B cell (primary cell): ENCODE results near the gene RNGTT. TPM values are rescaled to one million over a fixed set of nuclear protein-coding genes. Genes with fewer than 3 reads are reported as not detected.

Experiments used
- ATAC-seq: fragments of 200-7000 bp; cut with Tn5 transposase; one replicate; pipeline ENCODE4 v1.10.0; 2021; ENCODE audit warnings: low read depth, mild to moderate bottlenecking, moderate number of reproducible peaks, moderate library complexity
- CTCF ChIA-PET: fragments of 350-600 bp; sonication (Branson Sonifier 250); formaldehyde crosslinking; loops from one replicate; lab custom pipeline; 2021; ENCODE audit warnings: antibody characterized with exemption, inconsistent platforms; lab: Charles Lee
- POLR2A ChIA-PET: fragments of 350-600 bp; sonication (Branson Sonifier 250); formaldehyde crosslinking; loops from one replicate; lab custom pipeline; 2021; ENCODE audit warnings: antibody characterized with exemption; lab: Charles Lee
- DNase-seq: peaks from one replicate; pipeline ENCODE4 v3.0.0; 2013
- H2AFZ ChIP-seq: 2 replicates; pipeline ENCODE4 v1.6.1; 2012; ENCODE audit warnings: mild to moderate bottlenecking, low read depth, low read length; ENCODE audit not compliant: insufficient read depth, poor library complexity, severe bottlenecking
- H3K27ac ChIP-seq, 2 donors: 1 replicate in 1 of 2; 2 replicates in 1 of 2; pipeline ENCODE4 v1.5.1; 2012 to 2013; ENCODE audit warnings: low read length in 2 of 2, mild to moderate bottlenecking in 2 of 2, moderate library complexity in 1 of 2
- H3K27me3 ChIP-seq, 4 experiments: fragments of 200-600 bp in 1 of 4; sonication (generic) in 1 of 4; replicated peaks in 1 of 4; 1 replicate in 2 of 4; 2 replicates in 2 of 4; pipeline versions ENCODE4 v1.6.1 to v1.7.0; 2013 to 2016; ENCODE audit warnings: low read length in 3 of 4, mild to moderate bottlenecking in 2 of 4, mixed read lengths in 1 of 4, moderate library complexity in 1 of 4; ENCODE audit not compliant: insufficient read depth in 4 of 4, control insufficient read depth in 3 of 4; ENCODE audit errors: control extremely low read depth in 1 of 4
- H3K36me3 ChIP-seq, 2 experiments: replicated peaks in 1 of 2; 1 replicate in 1 of 2; 2 replicates in 1 of 2; pipeline versions ENCODE4 v1.6.1 to v1.7.1; 2013; ENCODE audit warnings: low read length in 1 of 2; ENCODE audit not compliant: insufficient read depth in 2 of 2, control insufficient read depth in 1 of 2; ENCODE audit errors: control extremely low read depth in 1 of 2, extremely low read depth in 1 of 2
- H3K4me1 ChIP-seq, 2 donors: fragments of 200-600 bp in 1 of 2; sonication (generic) in 1 of 2; 1 replicate in 1 of 2; 2 replicates in 1 of 2; pipeline versions ENCODE4 v1.5.1 to v1.6.1; 2013 to 2017; ENCODE audit warnings: low read length in 2 of 2; ENCODE audit not compliant: control insufficient read depth in 2 of 2, insufficient read depth in 2 of 2
- H3K4me2 ChIP-seq: replicated peaks from 2 replicates; pipeline ENCODE3; 2012; ENCODE audit warnings: mild to moderate bottlenecking, low read depth, low read length; ENCODE audit not compliant: poor library complexity, severe bottlenecking
- H3K4me3 ChIP-seq, 5 experiments: fragments of 200-600 bp in 1 of 5; sonication (generic) in 1 of 5; 1 replicate in 3 of 5; 2 replicates in 2 of 5; pipeline versions ENCODE4 v1.5.1 to v1.7.0; 2011 to 2016; ENCODE audit warnings: low read length in 4 of 5, mild to moderate bottlenecking in 4 of 5, low read depth in 2 of 5, control low read depth in 1 of 5, moderate library complexity in 1 of 5; ENCODE audit not compliant: insufficient read depth in 1 of 5; ENCODE audit errors: control extremely low read depth in 1 of 5, extremely low read depth in 1 of 5
- H3K79me2 ChIP-seq: fragments of 200-600 bp; sonication (generic); one replicate; pipeline ENCODE4 v1.6.0; 2016; ENCODE audit warnings: low read length; ENCODE audit not compliant: control insufficient read depth, insufficient read depth
- H3K9ac ChIP-seq: fragments of 200-600 bp; sonication (generic); 2 replicates; pipeline ENCODE4 v1.6.1; 2017; ENCODE audit warnings: mild to moderate bottlenecking, low read length, moderate library complexity
- H3K9me3 ChIP-seq, 3 donors: one replicate each; pipeline versions ENCODE4 v1.6.1 to v1.7.1; 2013; ENCODE audit warnings: low read length in 2 of 3; ENCODE audit not compliant: control insufficient read depth in 2 of 3, insufficient read depth in 1 of 3; ENCODE audit errors: control extremely low read depth in 1 of 3
- H4K20me1 ChIP-seq: 2 replicates; pipeline ENCODE4 v1.6.0; 2012; ENCODE audit warnings: mild to moderate bottlenecking, low read length; ENCODE audit not compliant: insufficient read depth, control insufficient read depth, poor library complexity, severe bottlenecking
- H3K27ac Mint-ChIP-seq: one replicate; pipeline ENCODE4 v1.8.0; 2021; ENCODE audit warnings: mixed read lengths
- H3K27me3 Mint-ChIP-seq: one replicate; pipeline ENCODE4 v1.8.0; 2021; ENCODE audit warnings: mixed read lengths
- H3K4me1 Mint-ChIP-seq: one replicate; pipeline ENCODE4 v1.8.0; 2021; ENCODE audit warnings: mixed read lengths
- H3K4me3 Mint-ChIP-seq: one replicate; pipeline ENCODE4 v1.8.0; 2021; ENCODE audit warnings: mixed read lengths
- H3K9me3 Mint-ChIP-seq: one replicate; pipeline ENCODE4 v1.8.0; 2022; ENCODE audit warnings: mixed read lengths; ENCODE audit not compliant: insufficient read depth
- EZH2 ChIP-seq: IDR thresholded peaks from 2 replicates; pipeline ENCODE4 v1.6.1; 2012; ENCODE audit warnings: borderline replicate concordance, low read depth, mild to moderate bottlenecking, moderate library complexity, low read length; ENCODE audit not compliant: insufficient read depth, poor library complexity, severe bottlenecking
- WGBS: methylation state at CpG from one replicate; pipeline ENCODE4 v1.1.5; 2013; ENCODE audit warnings: missing lambda C conversion rate; ENCODE audit not compliant: insufficient coverage; 5-methylcytosine and 5-hydroxymethylcytosine counted together
- intact Hi-C: fragments of 100-400 bp; cut with micrococcal nuclease; formaldehyde crosslinking; loops from one replicate; pipeline ENCODE4 v1.10.0; 2022
- polyA plus RNA-seq: library from polyadenylated mRNA; depleted of rRNA; stranded (reverse); fragments of >200 nt; gene quantifications from 2 replicates; pipeline ENCODE4 v1.2.3, GENCODE V29; 2012
- total RNA-seq, 2 donors: library from RNA; stranded (reverse); fragments of 120-200 nt in 1 of 2; gene quantifications; 1 replicate in 1 of 2; 2 replicates in 1 of 2; pipeline versions ENCODE4 v1.2.3 to v1.2.4, GENCODE V29; 2013 to 2022
- TF ChIP-seq, protein P1 (sequence below): fragments of 200-600 bp; IDR thresholded peaks from one replicate; pipeline ENCODE4 v1.8.0; 2022; ENCODE audit warnings: antibody characterized with exemption, mild to moderate bottlenecking

The RNGTT gene
- total and polyA plus RNA-seq, 2 donors (not counting 1 experiment from before 2014, with no cell fraction given): 10.8 to 29.1 TPM

- H3K27me3 ChIP-seq: no peaks in the 10 kb centered on the region
- H3K79me2 ChIP-seq: no peaks in the 10 kb centered on the region
- no peak overlapping the region for H3K4me2 ChIP-seq
- no peaks in the 10 kb centered on the region for H4K20me1 ChIP-seq
- intact Hi-C loops: no loop called here
- no peaks in the 10 kb centered on the region for H3K27me3 Mint-ChIP-seq
- H3K4me3 ChIP-seq: no peak overlapping the region
- peaks cover 4 to 5% of the 10 kb centered on the region in 2 donors for H3K4me1 ChIP-seq
- H3K27ac ChIP-seq: no peak overlapping the region
- H3K9me3 Mint-ChIP-seq: no peaks in the 10 kb centered on the region
- no peak overlapping the region for H2AFZ ChIP-seq
- H3K36me3 ChIP-seq: no peaks in the 10 kb centered on the region
- no peak overlapping the region for H3K9ac ChIP-seq
- no peak overlapping the region for H3K27ac Mint-ChIP-seq
- H3K9me3 ChIP-seq: no peaks in the 10 kb centered on the region
- no peaks in the 10 kb centered on the region for H3K4me1 Mint-ChIP-seq
- 75% methylated on average over 1 of the region's 1 CpG for WGBS
- H3K4me3 Mint-ChIP-seq: no peak overlapping the region
- TF ChIP-seq, protein P1, sequence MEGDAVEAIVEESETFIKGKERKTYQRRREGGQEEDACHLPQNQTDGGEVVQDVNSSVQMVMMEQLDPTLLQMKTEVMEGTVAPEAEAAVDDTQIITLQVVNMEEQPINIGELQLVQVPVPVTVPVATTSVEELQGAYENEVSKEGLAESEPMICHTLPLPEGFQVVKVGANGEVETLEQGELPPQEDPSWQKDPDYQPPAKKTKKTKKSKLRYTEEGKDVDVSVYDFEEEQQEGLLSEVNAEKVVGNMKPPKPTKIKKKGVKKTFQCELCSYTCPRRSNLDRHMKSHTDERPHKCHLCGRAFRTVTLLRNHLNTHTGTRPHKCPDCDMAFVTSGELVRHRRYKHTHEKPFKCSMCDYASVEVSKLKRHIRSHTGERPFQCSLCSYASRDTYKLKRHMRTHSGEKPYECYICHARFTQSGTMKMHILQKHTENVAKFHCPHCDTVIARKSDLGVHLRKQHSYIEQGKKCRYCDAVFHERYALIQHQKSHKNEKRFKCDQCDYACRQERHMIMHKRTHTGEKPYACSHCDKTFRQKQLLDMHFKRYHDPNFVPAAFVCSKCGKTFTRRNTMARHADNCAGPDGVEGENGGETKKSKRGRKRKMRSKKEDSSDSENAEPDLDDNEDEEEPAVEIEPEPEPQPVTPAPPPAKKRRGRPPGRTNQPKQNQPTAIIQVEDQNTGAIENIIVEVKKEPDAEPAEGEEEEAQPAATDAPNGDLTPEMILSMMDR: no peak
- TF ChIP-seq EZH2: no peak
- ChIA-PET POLR2A (no interaction called here), CTCF (no interaction called here)
- DNase-seq: no peak
- no peak for ATAC-seq
Measured at GRCh38 chr6:88561954-88562315, 401.5 kb downstream of the RNGTT start.

GRCh38 chr6:88561034-88561953, 402.1 kb downstream of the RNGTT start:
- H3K79me2 ChIP-seq: no peaks in the 10 kb centered on the region
- H3K4me2 ChIP-seq: no peak overlapping the region
- DNase-seq (no peak), ATAC-seq (no peak)
- no peak overlapping the region for H3K27ac ChIP-seq
- no peak for TF ChIP-seq EZH2
- TF ChIP-seq, protein P1: no peak
- intact Hi-C loops: no loop called here
- ChIA-PET POLR2A (no interaction called here), CTCF (interaction anchor here (0.6 kb wide), 1 partner anchor 374 kb away, joined by 3 read pairs; no protein-coding TSS in a partner anchor)
- no peak overlapping the region for H3K9ac ChIP-seq
- no peak overlapping the region for H3K4me3 Mint-ChIP-seq
- 13% methylated on average over 3 of the region's 10 CpGs for WGBS
- H3K27ac Mint-ChIP-seq: no peak overlapping the region
- H3K27me3 Mint-ChIP-seq: no peaks in the 10 kb centered on the region
- peak overlapping the region; percentile 43 for H2AFZ ChIP-seq
- H4K20me1 ChIP-seq: no peaks in the 10 kb centered on the region
- no peaks in the 10 kb centered on the region for H3K9me3 Mint-ChIP-seq
- H3K4me1 ChIP-seq: peaks cover 4 to 5% of the 10 kb centered on the region in 2 donors
- H3K4me1 Mint-ChIP-seq: no peaks in the 10 kb centered on the region
- no peaks in the 10 kb centered on the region for H3K36me3 ChIP-seq
- no peak overlapping the region for H3K4me3 ChIP-seq
- H3K27me3 ChIP-seq: no peaks in the 10 kb centered on the region
- no peaks in the 10 kb centered on the region for H3K9me3 ChIP-seq
